PFSK-1 (cell line): Measurements from ENCODE around the gene USP38.

Experiments used
- FOXP2 ChIP-seq: optimal IDR thresholded peaks from 2 replicates; pipeline ENCODE3; 2011; ENCODE audit warnings: borderline replicate concordance, control low read depth, inconsistent platforms; ENCODE audit not compliant: insufficient read depth; ENCODE audit errors: extremely low read length, extremely low read depth
- POLR2AphosphoS5 ChIP-seq: IDR thresholded peaks from 2 replicates; pipeline ENCODE4 v1.6.1; 2012; ENCODE audit warnings: low read depth, mild to moderate bottlenecking, control low read depth, low read length, moderate library complexity
- REST ChIP-seq, 2 experiments: IDR thresholded peaks; 2 replicates each; pipeline versions ENCODE4 v1.6.1 to v1.8.0; 2011 to 2012; ENCODE audit warnings: low read depth in 2 of 2, low read length in 2 of 2, control low read depth in 1 of 2, inconsistent platforms in 1 of 2, mild to moderate bottlenecking in 1 of 2, moderate library complexity in 1 of 2; ENCODE audit not compliant: insufficient read depth in 1 of 2
- SIN3A ChIP-seq: IDR thresholded peaks from 2 replicates; pipeline ENCODE4 v1.6.1; 2012; ENCODE audit warnings: mild to moderate bottlenecking, low read length, moderate library complexity, borderline replicate concordance; ENCODE audit not compliant: insufficient read depth
- TAF1 ChIP-seq: IDR thresholded peaks from 2 replicates; pipeline ENCODE4 v1.6.1; 2012; ENCODE audit warnings: low read length, control low read depth, borderline replicate concordance; ENCODE audit not compliant: insufficient read depth

GRCh38 chr4:143234153-143234552, 49.4 kb downstream of the USP38 start:
- TF ChIP-seq POLR2AphosphoS5 (no peak), REST (IDR thresholded peaks at IDR 0.05; ENCODE audit: insufficient read depth in 1 of 2, low read depth in 2 of 2, low read length in 2 of 2) (no peak), TAF1 (no peak), SIN3A (no peak), FOXP2 (no peak)
